ENCODE data around the gene ZNF556.

GRCh38 chr19:2834294-2834871, 32.8 kb upstream of the ZNF556 start:
- no peak for TF ChIP-seq CTCF (IDR thresholded peaks at IDR 0.05; ENCODE audit: borderline replicate concordance, extremely low read depth, low read length, poor library complexity, severe bottlenecking)
- no peak for TF ChIP-seq EZH2 (IDR thresholded peaks at IDR 0.05; ENCODE audit: borderline replicate concordance, low read depth, low read length, severe bottlenecking)

Data from DND-41 (cell line).